A549 (cell line): ENCODE results near the gene LRRN4CL. TPM values are rescaled to one million over a fixed set of nuclear protein-coding genes. Genes with fewer than 3 reads are reported as not detected.

Experiments
- ATAC-seq, 2 experiments: fragments of 200-7000 bp in 1 of 2; fragments of >200 bp in 1 of 2; cut with Nextera tagmentation in 1 of 2; cut with Tn5 transposase in 1 of 2; 3 replicates each; pipeline versions ENCODE4 v1.8.0 to v1.9.1; 2018 to 2020; ENCODE audit warnings: mild to moderate bottlenecking in 1 of 2, moderate library complexity in 1 of 2
- CTCF ChIA-PET: fragments of 300-600 bp; sonication (Branson Sonifier 250); formaldehyde crosslinking; extraction: SDS; loops from one replicate; lab custom pipeline; 2021; ENCODE audit warnings: antibody characterized with exemption, inconsistent platforms; lab: Yijun Ruan, JAX
- POLR2A ChIA-PET: fragments of 350-600 bp; formaldehyde crosslinking; extraction: SDS; loops from one replicate; lab custom pipeline; 2021; ENCODE audit warnings: antibody characterized with exemption, inconsistent platforms; lab: Yijun Ruan, JAX
- DNase-seq, 2 experiments: peaks; one replicate each; pipeline versions ENCODE4 v3.0.0 to v3.0.0-alpha.2; 2011 to 2016; ENCODE audit warnings: low read depth in 1 of 2, low spot score in 1 of 2
- FAIRE-seq: peaks from 2 replicates; lab custom pipeline; 2011; peaks lifted over from hg19 to GRCh38; lab: Jason Lieb, UNC
- H3K27ac ChIP-seq, 2 experiments: fragments of >200 bp; sonication (Bioruptor Twin); formaldehyde crosslinking; 3 replicates each; pipeline ENCODE4 v1.5.1; 2016 to 2017
- H3K4me1 ChIP-seq: fragments of >200 bp; sonication (Bioruptor Twin); formaldehyde crosslinking; 3 replicates; pipeline ENCODE4 v1.6.1; 2016
- H3K4me2 ChIP-seq: fragments of >200 bp; sonication (Bioruptor Twin); formaldehyde crosslinking; 3 replicates; pipeline ENCODE4 v1.6.1; 2016
- H3K4me3 ChIP-seq: fragments of >200 bp; sonication (Bioruptor Twin); formaldehyde crosslinking; 3 replicates; pipeline ENCODE4 v1.5.1; 2016
- H3K9me3 ChIP-seq: fragments of >200 bp; sonication (Bioruptor Twin); formaldehyde crosslinking; 3 replicates; pipeline ENCODE4 v1.6.1; 2016
- CBX8 ChIP-seq: fragments of 200-600 bp; sonication (generic); IDR thresholded peaks from 2 replicates; pipeline ENCODE4 v1.6.1; 2016
- CHD4 ChIP-seq: fragments of 200-600 bp; sonication (generic); IDR thresholded peaks from 2 replicates; pipeline ENCODE4 v1.6.1; 2016; ENCODE audit warnings: antibody characterized with exemption, mild to moderate bottlenecking, borderline replicate concordance
- CTCF ChIP-seq: fragments of >200 bp; sonication (Bioruptor Twin); formaldehyde crosslinking; IDR thresholded peaks from 3 replicates; pipeline ENCODE4 v1.5.1; 2016
- EHMT2 ChIP-seq: fragments of 200-600 bp; sonication (generic); IDR thresholded peaks from 2 replicates; pipeline ENCODE4 v1.6.1; 2016; ENCODE audit warnings: antibody characterized with exemption, low read depth, mild to moderate bottlenecking, moderate library complexity
- ESRRA ChIP-seq: fragments of 150-350 bp; IDR thresholded peaks from 2 replicates; pipeline ENCODE4 v1.6.1; 2014; ENCODE audit warnings: mild to moderate bottlenecking, low read length, borderline replicate concordance
- GATA3 ChIP-seq: IDR thresholded peaks from 2 replicates; pipeline ENCODE4 v1.6.1; 2012; ENCODE audit warnings: borderline replicate concordance
- HMGXB4 ChIP-seq: fragments of 250-450 bp; sonication (Bioruptor Pico); IDR thresholded peaks from 2 replicates; pipeline ENCODE4 v1.5.0; 2021; ENCODE audit warnings: mild to moderate bottlenecking, moderate library complexity, borderline replicate concordance
- HOXA7 ChIP-seq: fragments of 250-450 bp; sonication (Bioruptor Pico); IDR thresholded peaks from 2 replicates; pipeline ENCODE4 v1.5.0; 2020; ENCODE audit warnings: mild to moderate bottlenecking, moderate library complexity
- KDM5A ChIP-seq: fragments of 200-600 bp; sonication (generic); IDR thresholded peaks from 2 replicates; pipeline ENCODE4 v1.6.1; 2016; ENCODE audit warnings: antibody characterized with exemption, mild to moderate bottlenecking
- MAZ ChIP-seq: fragments of 150-350 bp; IDR thresholded peaks from 2 replicates; pipeline ENCODE4 v1.6.1; 2014; ENCODE audit warnings: antibody characterized with exemption, low read depth, low read length, borderline replicate concordance
- PHF8 ChIP-seq: fragments of 200-600 bp; sonication (generic); IDR thresholded peaks from 2 replicates; pipeline ENCODE4 v1.6.1; 2016; ENCODE audit warnings: low read depth, mild to moderate bottlenecking, antibody characterized with exemption, moderate library complexity, borderline replicate concordance
- POLR2A ChIP-seq: IDR thresholded peaks from 2 replicates; pipeline ENCODE4 v1.6.1; 2012; ENCODE audit warnings: mild to moderate bottlenecking, low read length
- RAD21 ChIP-seq, 2 experiments: fragments of >200 bp in 1 of 2; sonication (Bioruptor Twin) in 1 of 2; formaldehyde crosslinking in 1 of 2; IDR thresholded peaks in 1 of 2; conservative IDR thresholded peaks in 1 of 2; 2 replicates in 1 of 2; 3 replicates in 1 of 2; pipeline ENCODE4 v1.6.1; 2012 to 2018; ENCODE audit warnings: inconsistent platforms in 1 of 2
- SMC3 ChIP-seq: fragments of >200 bp; sonication (Bioruptor Twin); formaldehyde crosslinking; IDR thresholded peaks from 3 replicates; pipeline ENCODE4 v1.6.1; 2018; ENCODE audit warnings: inconsistent platforms
- SREBF2 ChIP-seq: fragments of 450-650 bp; IDR thresholded peaks from 2 replicates; pipeline ENCODE4 v1.6.1; 2014; ENCODE audit warnings: mild to moderate bottlenecking, moderate library complexity
- TP53 ChIP-seq: fragments of 250-450 bp; sonication (Bioruptor Pico); IDR thresholded peaks from 2 replicates; pipeline ENCODE4 v1.5.0; 2021; ENCODE audit warnings: mild to moderate bottlenecking, moderate library complexity
- ZNF302 ChIP-seq: fragments of 250-450 bp; sonication (Bioruptor Pico); IDR thresholded peaks from 2 replicates; pipeline ENCODE4 v1.9.0; 2021; ENCODE audit warnings: inconsistent platforms, mild to moderate bottlenecking, moderate library complexity
- WGBS: methylation state at CpG from one replicate; pipeline ENCODE4 v1.1.6; 2017; ENCODE audit errors: missing lambda C conversion rate; 5-methylcytosine and 5-hydroxymethylcytosine counted together
- polyA plus RNA-seq, 4 experiments: library from polyadenylated mRNA; depleted of rRNA in 3 of 4; stranded (reverse); fragments of >200 nt; fragmentation: RNase III in 1 of 4; extraction: RNeasy Plus Mini Kit Qiagen cat#74134 plus additional on column Dnase treatment in 1 of 4; gene quantifications; 2 replicates in 3 of 4; 3 replicates in 1 of 4; pipeline ENCODE4 v1.2.3, GENCODE V29; 2011 to 2017
- TF ChIP-seq, protein P1 (sequence below): fragments of 250-450 bp; sonication (Bioruptor Pico); IDR thresholded peaks from 2 replicates; pipeline ENCODE4 v1.5.0; 2020; ENCODE audit warnings: low read depth, mild to moderate bottlenecking, moderate library complexity

LRRN4CL gene
- polyA plus RNA-seq, 2 of the 4 experiments (the other 2 are of a cell fraction) = 0.03 to 0.04 TPM

DNA sequence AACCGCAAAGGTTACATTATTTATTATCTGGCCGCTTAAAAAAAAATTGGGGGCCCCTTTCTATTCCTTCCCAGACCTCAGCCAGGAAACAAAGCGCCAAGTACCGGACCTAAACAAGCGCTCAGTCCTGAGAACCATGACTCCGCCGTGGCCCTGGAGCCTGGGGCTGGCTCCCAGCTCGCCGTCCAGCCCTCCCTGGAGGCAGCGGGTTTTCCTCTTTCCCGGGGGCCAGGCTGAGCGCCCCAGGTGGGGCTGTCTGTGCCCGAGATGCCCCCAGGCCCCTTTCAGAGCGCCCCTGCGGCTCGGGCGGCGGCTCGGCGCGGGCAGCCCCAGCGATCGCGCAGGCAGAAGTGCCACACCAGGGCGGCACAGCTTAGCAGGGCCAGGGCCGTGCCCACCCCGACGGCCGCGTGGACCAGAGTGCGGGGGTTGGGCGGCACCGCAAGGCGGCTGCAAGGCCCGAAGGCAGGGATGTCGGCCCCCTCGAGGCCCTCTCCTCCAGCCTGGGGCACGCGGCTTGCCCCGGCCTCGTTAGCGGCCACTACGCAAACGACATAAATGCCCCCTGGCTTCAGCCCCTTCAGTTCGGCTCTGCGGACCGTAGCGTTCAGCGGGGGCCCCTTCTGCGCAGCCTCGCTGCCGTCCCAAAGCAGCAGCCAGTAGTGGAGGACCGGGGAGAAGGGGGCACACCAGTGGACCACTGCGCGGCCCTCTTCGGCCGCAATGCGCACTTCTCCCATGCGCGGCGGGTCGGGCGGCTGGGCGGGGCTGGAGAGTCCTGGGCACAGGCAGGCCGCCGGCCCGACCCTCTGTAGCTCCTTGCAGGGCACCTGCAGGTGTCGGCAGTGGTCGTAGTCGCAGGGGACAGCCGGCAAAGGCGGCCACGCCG, 1.6 kb downstream of the LRRN4CL start:
- ChIA-PET POLR2A (interaction anchor here (0.8 kb wide), 1 partner anchor 23 kb away, joined by 3 read pairs; the partner anchor contains the start of genes C11orf98 and CSKMT), CTCF (interaction anchor here (1.4 to 9.8 kb wide), 6 partner anchors 6 to 293 kb away, joined by 4 to 126 read pairs (median 5); partner anchors contain the start of genes LBHD1, UBXN1 and UQCC3)
- 93% methylated on average over 56 of the region's 74 CpGs for WGBS
- no peak overlapping the region for H3K27ac ChIP-seq
- peaks cover 4% of the 10 kb centered on the region; the same call in 1 of the 3 replicates for H3K4me1 ChIP-seq
- H3K4me3 ChIP-seq = no peak overlapping the region
- H3K9me3 ChIP-seq = no peaks in the 10 kb centered on the region
- peak in 1 of 2 experiments; percentile 16; a peak in 3 of 6 replicates for ATAC-seq
- FAIRE-seq = no peak
- TF ChIP-seq MAZ = no peak
- no peak for TF ChIP-seq TP53
- TF ChIP-seq POLR2A = no peak
- TF ChIP-seq CHD4 = no peak
- TF ChIP-seq, protein P1, sequence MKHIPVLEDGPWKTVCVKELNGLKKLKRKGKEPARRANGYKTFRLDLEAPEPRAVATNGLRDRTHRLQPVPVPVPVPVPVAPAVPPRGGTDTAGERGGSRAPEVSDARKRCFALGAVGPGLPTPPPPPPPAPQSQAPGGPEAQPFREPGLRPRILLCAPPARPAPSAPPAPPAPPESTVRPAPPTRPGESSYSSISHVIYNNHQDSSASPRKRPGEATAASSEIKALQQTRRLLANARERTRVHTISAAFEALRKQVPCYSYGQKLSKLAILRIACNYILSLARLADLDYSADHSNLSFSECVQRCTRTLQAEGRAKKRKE (CRISPR knock-in tag) = no peak
- no peak for DNase-seq
- no peak overlapping the region for H3K4me2 ChIP-seq

DNA sequence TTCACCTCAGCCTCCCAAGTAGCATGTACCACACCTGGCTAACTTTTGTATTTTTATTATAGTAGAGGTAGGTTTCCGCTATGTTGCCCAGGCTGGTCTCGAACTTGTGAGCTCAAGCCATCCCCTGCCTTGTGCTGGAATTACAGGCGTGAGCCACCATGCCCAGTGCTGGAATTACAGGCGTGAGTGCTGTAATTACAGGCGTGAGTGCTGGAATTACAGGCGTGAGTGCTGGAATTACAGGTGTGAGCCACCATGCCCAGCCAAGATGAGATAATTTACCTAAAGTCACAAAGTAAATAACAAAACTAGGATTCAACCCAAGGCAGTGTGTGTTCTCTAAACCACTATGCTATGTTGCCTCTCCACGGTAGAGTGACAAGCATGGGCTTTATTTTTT, 6.8 kb downstream of the LRRN4CL start:
- Histone ChIP-seq H3K9me3 (no peaks in the 10 kb centered on the region), H3K4me2 (no peak overlapping the region), H3K4me1 (peaks cover 17% of the 10 kb centered on the region; the same call in 2 of the 3 replicates)
- FAIRE-seq = no peak
- 76% methylated on average over 7 of the region's 7 CpGs for WGBS
- POLR2A ChIA-PET = no interaction called here
- TF ChIP-seq TP53 (no peak), SREBF2 (no peak), HOXA7 (no peak), EHMT2 (no peak), PHF8 (no peak), ZNF302 (CRISPR knock-in tag) (no peak), GATA3 (no peak), CBX8 (no peak), ESRRA (no peak)
- TF ChIP-seq, protein P1 (CRISPR knock-in tag) = no peak
- TF ChIP-seq, all 56 proteins: peak for 0
- no peak for ATAC-seq
- no peak overlapping the region for H3K4me3 ChIP-seq
- H3K27ac ChIP-seq = no peak overlapping the region
- CTCF ChIA-PET = interaction anchor here (7.2 kb wide), 1 partner anchor 10 kb away, joined by 126 read pairs; the partner anchor contains the start of gene LRRN4CL
- no peak for DNase-seq

GRCh38 chr11:62680825-62681240, 8.5 kb downstream of the LRRN4CL start:
- Histone ChIP-seq H3K4me2 (peak overlapping the region; percentile 24), H3K27ac (peak overlapping the region; percentile 50 to 92), H3K4me1 (peaks cover 24% of the 10 kb centered on the region), H3K4me3 (no peak overlapping the region), H3K9me3 (no peaks in the 10 kb centered on the region)
- ATAC-seq (peak; percentile 92 to 95), DNase-seq (peak; percentile 80 to 88), FAIRE-seq (peak; percentile 43)
- TF ChIP-seq GATA3 (no peak), KDM5A (no peak), CTCF (peak; percentile 61), RAD21 (conservative IDR thresholded peaks at IDR 0.05 in 1 of 2, IDR thresholded peaks at IDR 0.05 in 1 of 2) (peak; percentile 64 to 72), EHMT2 (no peak), HMGXB4 (no peak), HOXA7 (no peak), SMC3 (peak; percentile 42; the same call in 2 of the 3 replicates)
- 14% methylated on average over 4 of the region's 4 CpGs for WGBS
- POLR2A ChIA-PET = interaction anchor here (0.6 to 2.7 kb wide), 10 partner anchors 9 to 182 kb away, joined by 3 to 34 read pairs (median 6); partner anchors contain the start of genes C11orf98, CSKMT, HNRNPUL2 and INTS5
- CTCF ChIA-PET = interaction anchor here (0.7 to 7.2 kb wide), 24 partner anchors 11 to 286 kb away, joined by 3 to 126 read pairs (median 5); partner anchors contain the start of genes BSCL2, C11orf98, CSKMT and GNG3
